Astrocyte (in vitro differentiated cells and primary cell): ENCODE measurements around the gene RIPOR3. TPM values are rescaled to one million over a fixed set of nuclear protein-coding genes. Genes with fewer than 3 reads are reported as not detected.

Source experiments
- DNase-seq: peaks from one replicate; pipeline ENCODE4 v3.0.0-alpha.2; 2010; ENCODE audit warnings: low read depth
- FAIRE-seq: peaks from 2 replicates; lab custom pipeline; 2011; peaks lifted over from hg19 to GRCh38; lab: Jason Lieb, UNC
- H2AFZ ChIP-seq: 2 replicates; pipeline ENCODE4 v1.6.0; 2012; ENCODE audit warnings: low read depth, low read length, inconsistent platforms
- H3K27ac ChIP-seq: 2 replicates; pipeline ENCODE4 v1.5.1; 2011; ENCODE audit warnings: low read depth, low read length, inconsistent platforms
- H3K27me3 ChIP-seq: 2 replicates; pipeline ENCODE4 v1.6.0; 2011; ENCODE audit warnings: low read length, inconsistent platforms; ENCODE audit not compliant: insufficient read depth
- H3K36me3 ChIP-seq: 2 replicates; pipeline ENCODE4 v1.5.1; 2011; ENCODE audit warnings: low read length, inconsistent platforms; ENCODE audit not compliant: insufficient read depth
- H3K4me1 ChIP-seq: 2 replicates; pipeline ENCODE4 v1.5.1; 2011; ENCODE audit warnings: low read length, inconsistent platforms; ENCODE audit not compliant: insufficient read depth
- H3K4me2 ChIP-seq: 2 replicates; pipeline ENCODE4 v1.6.0; 2012; ENCODE audit warnings: low read length, inconsistent platforms
- H3K4me3 ChIP-seq: 2 replicates; pipeline ENCODE4 v1.5.1; 2011; ENCODE audit warnings: low read depth, mild to moderate bottlenecking, low read length, inconsistent platforms; ENCODE audit not compliant: insufficient read depth
- H3K79me2 ChIP-seq: 2 replicates; pipeline ENCODE4 v1.6.0; 2012; ENCODE audit warnings: mild to moderate bottlenecking, low read length, inconsistent platforms; ENCODE audit not compliant: insufficient read depth
- H3K9ac ChIP-seq: 2 replicates; pipeline ENCODE4 v1.6.0; 2012; ENCODE audit warnings: mild to moderate bottlenecking, low read length, inconsistent platforms
- H3K9me3 ChIP-seq: 2 replicates; pipeline ENCODE4 v1.5.1; 2012; ENCODE audit warnings: low read depth, mild to moderate bottlenecking, low read length, inconsistent platforms; ENCODE audit not compliant: insufficient read depth
- H4K20me1 ChIP-seq: 2 replicates; pipeline ENCODE4 v1.6.0; 2012; ENCODE audit warnings: low read length, inconsistent platforms; ENCODE audit not compliant: insufficient read depth
- H3K27ac Mint-ChIP-seq: one replicate; pipeline ENCODE4 v1.8.0; 2021; ENCODE audit warnings: mild to moderate bottlenecking, mixed read lengths; ENCODE audit not compliant: unreplicated experiment
- H3K27me3 Mint-ChIP-seq: one replicate; pipeline ENCODE4 v1.8.0; 2021; ENCODE audit warnings: low read depth, mixed read lengths; ENCODE audit not compliant: unreplicated experiment
- H3K36me3 Mint-ChIP-seq: one replicate; pipeline ENCODE4 v1.8.0; 2021; ENCODE audit warnings: low read depth, mixed read lengths; ENCODE audit not compliant: unreplicated experiment
- H3K4me1 Mint-ChIP-seq: one replicate; pipeline ENCODE4 v1.8.0; 2021; ENCODE audit warnings: low read depth, mixed read lengths; ENCODE audit not compliant: unreplicated experiment
- H3K4me3 Mint-ChIP-seq: one replicate; pipeline ENCODE4 v1.8.0; 2021; ENCODE audit warnings: mild to moderate bottlenecking, moderate library complexity, mixed read lengths; ENCODE audit not compliant: unreplicated experiment
- H3K9me3 Mint-ChIP-seq: one replicate; pipeline ENCODE4 v1.8.0; 2021; ENCODE audit warnings: mild to moderate bottlenecking, mixed read lengths; ENCODE audit not compliant: unreplicated experiment
- EZH2 ChIP-seq: IDR thresholded peaks from 2 replicates; pipeline ENCODE4 v1.6.1; 2012; ENCODE audit warnings: mild to moderate bottlenecking, low read length, inconsistent platforms; ENCODE audit not compliant: insufficient read depth
- total RNA-seq: library from RNA; stranded (reverse); gene quantifications from 2 replicates; pipeline ENCODE4 v1.2.1, GENCODE V29; 2021
- TF ChIP-seq, protein P1 (sequence below): IDR thresholded peaks from 2 replicates; pipeline ENCODE4 v1.5.1; 2011; ENCODE audit warnings: low read depth, mild to moderate bottlenecking, inconsistent platforms, low read length, moderate library complexity; ENCODE audit not compliant: insufficient read depth

The RIPOR3 gene
- total RNA-seq, 1 donor from 2014 or later = 0.39 TPM

DNA sequence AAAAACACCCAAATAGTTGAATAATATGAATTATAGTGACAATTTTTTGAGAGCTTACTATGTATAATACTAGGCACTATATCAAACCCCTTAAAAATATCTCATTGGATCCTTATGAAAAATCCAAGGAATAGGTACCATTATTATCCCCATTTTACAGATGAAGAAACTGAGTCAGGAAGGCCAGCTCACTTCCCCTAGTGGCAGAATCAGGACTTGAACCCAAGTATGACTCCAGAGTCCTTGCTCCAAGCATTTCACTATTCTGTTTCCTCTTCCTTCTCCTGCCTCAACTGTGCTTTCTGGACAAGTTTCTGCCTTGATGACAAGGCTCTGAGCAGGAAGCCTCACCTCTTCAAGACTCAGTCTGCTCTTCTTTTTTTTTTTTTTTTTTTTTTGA lies 29.2 kb upstream of the RIPOR3 start:
- no peaks in the 10 kb centered on the region for H4K20me1 ChIP-seq
- Mint-ChIP-seq H3K9me3 (no peaks in the 10 kb centered on the region), H3K4me1 (peaks cover 2% of the 10 kb centered on the region), H3K27ac (no peak overlapping the region), H3K36me3 (no peaks in the 10 kb centered on the region), H3K27me3 (peaks cover 2% of the 10 kb centered on the region), H3K4me3 (no peak overlapping the region)
- no peaks in the 10 kb centered on the region for H3K36me3 ChIP-seq
- DNase-seq (no peak), FAIRE-seq (no peak)
- no peak overlapping the region for H3K4me2 ChIP-seq
- H3K4me3 ChIP-seq = no peak overlapping the region
- no peak overlapping the region for H3K9ac ChIP-seq
- no peaks in the 10 kb centered on the region for H3K79me2 ChIP-seq
- no peak overlapping the region for H3K27ac ChIP-seq
- no peaks in the 10 kb centered on the region for H3K9me3 ChIP-seq
- TF ChIP-seq EZH2 = no peak
- TF ChIP-seq, protein P1, sequence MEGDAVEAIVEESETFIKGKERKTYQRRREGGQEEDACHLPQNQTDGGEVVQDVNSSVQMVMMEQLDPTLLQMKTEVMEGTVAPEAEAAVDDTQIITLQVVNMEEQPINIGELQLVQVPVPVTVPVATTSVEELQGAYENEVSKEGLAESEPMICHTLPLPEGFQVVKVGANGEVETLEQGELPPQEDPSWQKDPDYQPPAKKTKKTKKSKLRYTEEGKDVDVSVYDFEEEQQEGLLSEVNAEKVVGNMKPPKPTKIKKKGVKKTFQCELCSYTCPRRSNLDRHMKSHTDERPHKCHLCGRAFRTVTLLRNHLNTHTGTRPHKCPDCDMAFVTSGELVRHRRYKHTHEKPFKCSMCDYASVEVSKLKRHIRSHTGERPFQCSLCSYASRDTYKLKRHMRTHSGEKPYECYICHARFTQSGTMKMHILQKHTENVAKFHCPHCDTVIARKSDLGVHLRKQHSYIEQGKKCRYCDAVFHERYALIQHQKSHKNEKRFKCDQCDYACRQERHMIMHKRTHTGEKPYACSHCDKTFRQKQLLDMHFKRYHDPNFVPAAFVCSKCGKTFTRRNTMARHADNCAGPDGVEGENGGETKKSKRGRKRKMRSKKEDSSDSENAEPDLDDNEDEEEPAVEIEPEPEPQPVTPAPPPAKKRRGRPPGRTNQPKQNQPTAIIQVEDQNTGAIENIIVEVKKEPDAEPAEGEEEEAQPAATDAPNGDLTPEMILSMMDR = no peak
- no peaks in the 10 kb centered on the region for H3K27me3 ChIP-seq
- peaks cover 12% of the 10 kb centered on the region for H3K4me1 ChIP-seq
- no peak overlapping the region for H2AFZ ChIP-seq

DNA sequence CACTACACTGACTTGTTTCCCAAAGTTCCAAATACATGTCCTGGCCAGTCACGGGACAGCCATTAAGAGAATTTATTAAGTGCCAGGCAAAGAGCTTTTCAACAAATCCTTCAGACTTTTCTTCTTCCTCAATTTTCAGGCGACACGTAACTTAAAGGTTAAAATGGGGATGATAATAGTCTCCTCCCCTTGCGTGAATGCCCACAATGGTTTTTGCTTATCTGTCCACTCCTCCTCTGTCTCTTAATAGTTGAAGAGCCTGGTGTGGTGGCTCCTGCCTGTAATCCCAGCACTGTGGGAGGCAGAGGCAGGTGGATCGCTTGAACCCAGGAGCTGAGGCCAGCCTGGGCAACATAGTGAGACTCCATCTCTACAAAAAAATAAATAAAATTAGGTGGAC lies 28.7 kb upstream of the RIPOR3 start:
- H3K4me3 Mint-ChIP-seq = no peak overlapping the region
- no peak for FAIRE-seq
- H3K9me3 Mint-ChIP-seq = no peaks in the 10 kb centered on the region
- H3K4me2 ChIP-seq = no peak overlapping the region
- no peak overlapping the region for H3K27ac ChIP-seq
- H4K20me1 ChIP-seq = no peaks in the 10 kb centered on the region
- H2AFZ ChIP-seq = no peak overlapping the region
- H3K27me3 Mint-ChIP-seq = peaks cover 2% of the 10 kb centered on the region
- no peak overlapping the region for H3K9ac ChIP-seq
- no peaks in the 10 kb centered on the region for H3K9me3 ChIP-seq
- no peaks in the 10 kb centered on the region for H3K27me3 ChIP-seq
- peaks cover 7% of the 10 kb centered on the region for H3K4me1 ChIP-seq
- TF ChIP-seq EZH2 = no peak
- TF ChIP-seq, protein P1 = no peak
- no peak overlapping the region for H3K27ac Mint-ChIP-seq
- H3K36me3 Mint-ChIP-seq = no peaks in the 10 kb centered on the region
- DNase-seq = no peak
- H3K36me3 ChIP-seq = no peaks in the 10 kb centered on the region
- no peak overlapping the region for H3K4me3 ChIP-seq
- peaks cover 2% of the 10 kb centered on the region for H3K4me1 Mint-ChIP-seq
- no peaks in the 10 kb centered on the region for H3K79me2 ChIP-seq

DNA sequence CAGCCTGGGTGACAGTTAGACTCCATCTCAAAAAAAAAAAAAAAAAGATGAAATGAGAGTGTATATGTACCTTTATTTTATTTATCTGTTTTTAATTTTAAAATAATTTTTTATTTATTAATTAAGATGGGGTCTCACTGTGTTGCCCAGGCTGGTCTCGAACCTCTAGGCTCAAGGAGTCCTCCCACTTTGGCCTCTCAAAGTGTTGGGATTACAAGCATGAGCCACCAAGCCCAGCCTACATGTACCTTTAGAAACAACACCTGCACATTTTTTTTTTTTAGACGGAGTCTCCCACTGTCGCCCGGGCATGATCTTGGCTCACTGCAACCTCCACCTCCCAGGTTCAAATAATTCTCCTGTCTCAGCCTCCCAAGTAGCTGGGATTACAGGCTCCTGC lies 28.0 kb upstream of the RIPOR3 start:
- FAIRE-seq (no peak), DNase-seq (no peak)
- no peak for TF ChIP-seq EZH2
- TF ChIP-seq, protein P1 = no peak
- no peaks in the 10 kb centered on the region for H3K9me3 ChIP-seq
- peaks cover 2% of the 10 kb centered on the region for H3K4me1 ChIP-seq
- no peak overlapping the region for H3K27ac ChIP-seq
- Mint-ChIP-seq H3K9me3 (no peaks in the 10 kb centered on the region), H3K4me1 (peaks cover 2% of the 10 kb centered on the region), H3K36me3 (no peaks in the 10 kb centered on the region), H3K27ac (no peak overlapping the region), H3K4me3 (no peak overlapping the region), H3K27me3 (peaks cover 2% of the 10 kb centered on the region)
- no peaks in the 10 kb centered on the region for H3K79me2 ChIP-seq
- no peaks in the 10 kb centered on the region for H4K20me1 ChIP-seq
- H3K9ac ChIP-seq = no peak overlapping the region
- H2AFZ ChIP-seq = no peak overlapping the region
- H3K27me3 ChIP-seq = no peaks in the 10 kb centered on the region
- no peaks in the 10 kb centered on the region for H3K36me3 ChIP-seq
- no peak overlapping the region for H3K4me2 ChIP-seq
- H3K4me3 ChIP-seq = no peak overlapping the region
